H9 (cell line): ENCODE data around the gene AFAP1L2. TPM values are rescaled to one million over a fixed set of nuclear protein-coding genes. Genes with fewer than 3 reads are reported as not detected.

Experiments
- DNase-seq: peaks from one replicate; pipeline ENCODE4 v3.0.0-alpha.2; 2017
- H2AFZ ChIP-seq: one replicate; pipeline ENCODE4 v1.6.1; 2013; ENCODE audit warnings: mild to moderate bottlenecking, low read length, control low read depth, moderate library complexity
- H2AK5ac ChIP-seq: 2 replicates; pipeline ENCODE4 v1.6.1; 2013; ENCODE audit warnings: low read length, control low read depth, mixed read lengths; ENCODE audit not compliant: insufficient read length
- H2BK120ac ChIP-seq: one replicate; pipeline ENCODE4 v1.6.1; 2013; ENCODE audit warnings: low read depth, mild to moderate bottlenecking, low read length, control low read depth, inconsistent platforms; ENCODE audit not compliant: poor library complexity, severe bottlenecking
- H2BK12ac ChIP-seq: 2 replicates; pipeline ENCODE4 v1.6.1; 2013; ENCODE audit warnings: low read length, control low read depth, mixed read lengths, low read depth; ENCODE audit not compliant: insufficient read length
- H2BK15ac ChIP-seq: 2 replicates; pipeline ENCODE4 v1.6.1; 2013; ENCODE audit warnings: low read depth, low read length, control low read depth
- H2BK20ac ChIP-seq: one replicate; pipeline ENCODE4 v1.6.1; 2013; ENCODE audit warnings: low read depth, mild to moderate bottlenecking, low read length, control low read depth, inconsistent platforms; ENCODE audit not compliant: poor library complexity, severe bottlenecking
- H2BK5ac ChIP-seq: 2 replicates; pipeline ENCODE4 v1.6.1; 2013; ENCODE audit warnings: low read length, control low read depth, mixed read lengths; ENCODE audit not compliant: insufficient read length
- H3K14ac ChIP-seq: 2 replicates; pipeline ENCODE4 v1.6.1; 2013; ENCODE audit warnings: low read length, control low read depth; ENCODE audit not compliant: insufficient read depth
- H3K18ac ChIP-seq: 2 replicates; pipeline ENCODE4 v1.6.1; 2013; ENCODE audit warnings: low read depth, mild to moderate bottlenecking, mixed read lengths, low read length, control low read depth; ENCODE audit not compliant: insufficient read length
- H3K23ac ChIP-seq: 2 replicates; pipeline ENCODE4 v1.6.1; 2013; ENCODE audit warnings: low read length, control low read depth, mixed read lengths, low read depth; ENCODE audit not compliant: insufficient read length
- H3K23me2 ChIP-seq: 2 replicates; pipeline ENCODE4 v1.6.1; 2013; ENCODE audit warnings: low read depth, mild to moderate bottlenecking, mixed read lengths, low read length, control low read depth; ENCODE audit not compliant: insufficient read length, poor library complexity, severe bottlenecking
- H3K27ac ChIP-seq: 2 replicates; pipeline ENCODE4 v1.5.1; 2013; ENCODE audit warnings: low read length, control low read depth, mixed read lengths, low read depth; ENCODE audit not compliant: insufficient read length
- H3K27me3 ChIP-seq: 2 replicates; pipeline ENCODE4 v1.6.1; 2013; ENCODE audit warnings: low read length, control low read depth, inconsistent platforms; ENCODE audit not compliant: insufficient read depth
- H3K4ac ChIP-seq: 2 replicates; pipeline ENCODE4 v1.6.1; 2013; ENCODE audit warnings: low read depth, mild to moderate bottlenecking, control low read depth, inconsistent platforms, low read length, moderate library complexity
- H3K4me1 ChIP-seq: 2 replicates; pipeline ENCODE4 v1.6.1; 2013; ENCODE audit warnings: low read length, control low read depth, inconsistent platforms; ENCODE audit not compliant: insufficient read depth
- H3K4me2 ChIP-seq: 2 replicates; pipeline ENCODE4 v1.6.1; 2013; ENCODE audit warnings: low read length, control low read depth, mixed read lengths; ENCODE audit not compliant: insufficient read length, insufficient read depth
- H3K56ac ChIP-seq: 2 replicates; pipeline ENCODE4 v1.6.1; 2013; ENCODE audit warnings: low read depth, mild to moderate bottlenecking, mixed read lengths, low read length, control low read depth; ENCODE audit not compliant: insufficient read length
- H3K79me1 ChIP-seq: 2 replicates; pipeline ENCODE4 v1.6.1; 2013; ENCODE audit warnings: low read depth, mild to moderate bottlenecking, moderate library complexity, low read length, control low read depth, inconsistent platforms; ENCODE audit not compliant: insufficient read depth, poor library complexity, severe bottlenecking
- H3K79me2 ChIP-seq: 2 replicates; pipeline ENCODE4 v1.6.1; 2013; ENCODE audit warnings: low read length, control low read depth, inconsistent platforms; ENCODE audit not compliant: insufficient read depth
- H3K9ac ChIP-seq: 2 replicates; pipeline ENCODE4 v1.6.1; 2013; ENCODE audit warnings: low read length, control low read depth, mixed read lengths; ENCODE audit not compliant: insufficient read length; ENCODE audit errors: extremely low read depth
- H3K9me3 ChIP-seq: one replicate; pipeline ENCODE4 v1.6.1; 2013; ENCODE audit warnings: low read depth, low read length, inconsistent platforms; ENCODE audit not compliant: control insufficient read depth
- H3T11ph ChIP-seq: one replicate; pipeline ENCODE4 v1.6.1; 2013; ENCODE audit warnings: mild to moderate bottlenecking, low read length, control low read depth, inconsistent platforms
- H4K20me1 ChIP-seq: one replicate; pipeline ENCODE4 v1.6.1; 2013; ENCODE audit not compliant: control insufficient read depth, insufficient read length, insufficient read depth
- H4K5ac ChIP-seq: 2 replicates; pipeline ENCODE4 v1.6.1; 2013; ENCODE audit warnings: low read depth, mild to moderate bottlenecking, mixed read lengths, low read length, control low read depth; ENCODE audit not compliant: insufficient read length
- H4K8ac ChIP-seq: replicated peaks from 2 replicates; pipeline ENCODE4 v1.6.1; 2013; ENCODE audit warnings: low read length, control low read depth, mixed read lengths, low read depth; ENCODE audit not compliant: insufficient read length
- H4K91ac ChIP-seq: 2 replicates; pipeline ENCODE4 v1.6.1; 2013; ENCODE audit warnings: low read depth, mild to moderate bottlenecking, moderate library complexity, mixed read lengths, low read length, control low read depth; ENCODE audit not compliant: insufficient read length
- H3K27ac Mint-ChIP-seq, 3 experiments: 2 replicates in 2 of 3; 3 replicates in 1 of 3; pipeline ENCODE4 v1.8.0; 2020 to 2021; ENCODE audit warnings: mixed read lengths in 3 of 3, mild to moderate bottlenecking in 1 of 3, moderate library complexity in 1 of 3
- H3K27me3 Mint-ChIP-seq: 2 replicates; pipeline ENCODE4 v1.8.0; 2021; ENCODE audit warnings: low read depth, mild to moderate bottlenecking, moderate library complexity, mixed read lengths
- H3K36me3 Mint-ChIP-seq, 3 experiments: 2 replicates in 2 of 3; 3 replicates in 1 of 3; pipeline ENCODE4 v1.8.0; 2020 to 2021; ENCODE audit warnings: low read depth in 3 of 3, mixed read lengths in 3 of 3; ENCODE audit not compliant: insufficient read depth in 1 of 3
- H3K4me1 Mint-ChIP-seq, 2 experiments: 2 replicates each; pipeline ENCODE4 v1.8.0; 2020; ENCODE audit warnings: mixed read lengths in 2 of 2
- H3K4me3 Mint-ChIP-seq, 2 experiments: 2 replicates in 1 of 2; 3 replicates in 1 of 2; pipeline ENCODE4 v1.8.0; 2020 to 2021; ENCODE audit warnings: mild to moderate bottlenecking in 2 of 2, mixed read lengths in 2 of 2, moderate library complexity in 1 of 2
- H3K9me3 Mint-ChIP-seq, 2 experiments: 2 replicates in 1 of 2; 3 replicates in 1 of 2; pipeline ENCODE4 v1.8.0; 2020; ENCODE audit warnings: mild to moderate bottlenecking in 2 of 2, mixed read lengths in 2 of 2, moderate library complexity in 1 of 2
- WGBS: extraction: QIAGEN DNeasy Blood & Tissue Kit; methylation state at CpG from one replicate; pipeline ENCODE4 v1.1.7; 2013; ENCODE audit warnings: missing lambda C conversion rate, low lambda C conversion rate, mixed read lengths; ENCODE audit not compliant: insufficient read length; ENCODE audit errors: extremely low coverage; 5-methylcytosine and 5-hydroxymethylcytosine counted together
- total RNA-seq: library from RNA; stranded (reverse); gene quantifications from 2 replicates; pipeline ENCODE4 v1.2.1, GENCODE V29; 2021
- TF ChIP-seq, protein P1 (sequence below): fragments of 200-600 bp; sonication (generic); conservative IDR thresholded peaks from 3 replicates; pipeline ENCODE4 v1.8.0; 2021; ENCODE audit warnings: antibody characterized with exemption, mild to moderate bottlenecking

AFAP1L2 gene
- total RNA-seq, 1 experiment from 2014 or later: 0.77 TPM

DNA sequence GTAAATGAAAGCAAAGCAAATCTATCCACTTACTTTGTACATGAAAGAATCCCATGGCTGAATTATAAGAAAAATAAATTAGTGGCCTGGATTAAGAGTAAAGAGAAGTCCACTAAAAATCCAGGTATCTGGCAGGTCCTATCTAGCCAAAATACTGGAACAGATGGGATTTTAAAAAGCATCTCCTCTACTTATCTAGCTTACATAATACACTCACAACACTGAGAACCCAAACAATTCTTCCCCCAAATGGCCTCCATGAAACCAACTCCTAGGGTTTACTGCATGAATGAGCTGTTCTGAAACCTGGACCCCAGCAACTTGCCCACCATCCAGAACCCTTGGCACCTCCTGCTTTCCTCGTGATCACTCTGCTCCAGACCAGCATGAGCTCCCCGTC lies 61.3 kb downstream of the AFAP1L2 start:
- Histone ChIP-seq H4K20me1 (no peaks in the 10 kb centered on the region), H4K91ac (no peak overlapping the region), H4K5ac (no peak overlapping the region), H3K9ac (no peak overlapping the region), H3K23ac (no peak overlapping the region), H3K4me1 (peaks cover 2% of the 10 kb centered on the region), H2AK5ac (no peak overlapping the region), H3K79me2 (no peaks in the 10 kb centered on the region), H2BK5ac (no peak overlapping the region), H3K4ac (no peak overlapping the region), H2BK15ac (no peak overlapping the region), H4K8ac (no peak overlapping the region), H2AFZ (no peak overlapping the region), H3K27ac (no peak overlapping the region), H3K56ac (no peak overlapping the region), H3K23me2 (no peaks in the 10 kb centered on the region), H3K9me3 (no peaks in the 10 kb centered on the region), H3K4me2 (no peak overlapping the region), H2BK120ac (no peak overlapping the region), H3K79me1 (no peaks in the 10 kb centered on the region), H3K14ac (no peak overlapping the region), H2BK20ac (no peak overlapping the region), H3T11ph (no peak overlapping the region), H2BK12ac (no peak overlapping the region), H3K27me3 (no peaks in the 10 kb centered on the region), H3K18ac (no peak overlapping the region)
- DNase-seq: no peak
- whole genome bisulfite sequencing: no CpG with 5 or more reads among the region's 2 CpGs
- Mint-ChIP-seq H3K27me3 (peaks cover 30% of the 10 kb centered on the region), H3K9me3 (no peaks in the 10 kb centered on the region), H3K4me3 (no peak overlapping the region), H3K27ac (no peak overlapping the region; a peak in 1 of 7 replicates), H3K4me1 (peaks cover 19 to 21% of the 10 kb centered on the region in 2 experiments), H3K36me3 (no peaks in the 10 kb centered on the region)
- TF ChIP-seq, protein P1, sequence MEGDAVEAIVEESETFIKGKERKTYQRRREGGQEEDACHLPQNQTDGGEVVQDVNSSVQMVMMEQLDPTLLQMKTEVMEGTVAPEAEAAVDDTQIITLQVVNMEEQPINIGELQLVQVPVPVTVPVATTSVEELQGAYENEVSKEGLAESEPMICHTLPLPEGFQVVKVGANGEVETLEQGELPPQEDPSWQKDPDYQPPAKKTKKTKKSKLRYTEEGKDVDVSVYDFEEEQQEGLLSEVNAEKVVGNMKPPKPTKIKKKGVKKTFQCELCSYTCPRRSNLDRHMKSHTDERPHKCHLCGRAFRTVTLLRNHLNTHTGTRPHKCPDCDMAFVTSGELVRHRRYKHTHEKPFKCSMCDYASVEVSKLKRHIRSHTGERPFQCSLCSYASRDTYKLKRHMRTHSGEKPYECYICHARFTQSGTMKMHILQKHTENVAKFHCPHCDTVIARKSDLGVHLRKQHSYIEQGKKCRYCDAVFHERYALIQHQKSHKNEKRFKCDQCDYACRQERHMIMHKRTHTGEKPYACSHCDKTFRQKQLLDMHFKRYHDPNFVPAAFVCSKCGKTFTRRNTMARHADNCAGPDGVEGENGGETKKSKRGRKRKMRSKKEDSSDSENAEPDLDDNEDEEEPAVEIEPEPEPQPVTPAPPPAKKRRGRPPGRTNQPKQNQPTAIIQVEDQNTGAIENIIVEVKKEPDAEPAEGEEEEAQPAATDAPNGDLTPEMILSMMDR: no peak
